AG08396 (cell line): ENCODE results near the gene GLIS1.

Experiments
- DNase-seq: peaks from one replicate; pipeline ENCODE4 v3.0.0; 2012; ENCODE audit warnings: low spot score, mixed read lengths

GLIS1 gene

GRCh38 chr1:53548031-53548491 is 190.9 kb downstream of the GLIS1 start:
- DNase-seq, result no peak

GRCh38 chr1:53547231-53547790 is 191.7 kb downstream of the GLIS1 start:
- no peak for DNase-seq

GRCh38 chr1:53546409-53547155 is 192.4 kb downstream of the GLIS1 start:
- DNase-seq, result no peak

- DNase-seq, result no peak
Measured at GRCh38 chr1:53545663-53546408, 193.1 kb downstream of the GLIS1 start.

- no peak for DNase-seq
Measured at GRCh38 chr1:53544728-53545515, 194.0 kb downstream of the GLIS1 start.

GRCh38 chr1:53543778-53544695 is 194.9 kb downstream of the GLIS1 start:
- no peak for DNase-seq

GRCh38 chr1:53543130-53543777 is 195.7 kb downstream of the GLIS1 start:
- DNase-seq, result no peak

- DNase-seq, result no peak
Measured at GRCh38 chr1:53542551-53542950, 196.4 kb downstream of the GLIS1 start.

GRCh38 chr1:53541761-53542550 is 197.0 kb downstream of the GLIS1 start:
- peak; percentile 84 for DNase-seq

- no peak for DNase-seq
Measured at GRCh38 chr1:53541263-53541625, 197.7 kb downstream of the GLIS1 start.

GRCh38 chr1:53540604-53541262 is 198.2 kb downstream of the GLIS1 start:
- no peak for DNase-seq

GRCh38 chr1:53539711-53540603 is 199.0 kb downstream of the GLIS1 start:
- DNase-seq, result no peak

- DNase-seq, result no peak
Measured at GRCh38 chr1:53539226-53539625, 199.7 kb downstream of the GLIS1 start.

GRCh38 chr1:53536606-53537005 is 202.4 kb downstream of the GLIS1 start:
- DNase-seq, result no peak

- no peak for DNase-seq
Measured at GRCh38 chr1:53535846-53536245, 203.1 kb downstream of the GLIS1 start.

- no peak for DNase-seq
Measured at GRCh38 chr1:53535226-53535625, 203.7 kb downstream of the GLIS1 start.

- no peak for DNase-seq
Measured at GRCh38 chr1:53532912-53533311, 206.1 kb downstream of the GLIS1 start.

- no peak for DNase-seq
Measured at GRCh38 chr1:53532377-53532776, 206.6 kb downstream of the GLIS1 start.
